Keratinocyte (primary cell): ENCODE measurements around the gene CNN1. TPM values are rescaled to one million over a fixed set of nuclear protein-coding genes. Genes with fewer than 3 reads are reported as not detected.

Experiments used
- DNase-seq: peaks from one replicate; pipeline ENCODE4 v3.0.0-alpha.2; 2011; ENCODE audit warnings: low read depth, missing footprints, low spot score
- FAIRE-seq: peaks from 2 replicates; lab custom pipeline; 2011; peaks lifted over from hg19 to GRCh38; lab: Jason Lieb, UNC
- H2AFZ ChIP-seq: 2 replicates; pipeline ENCODE4 v1.6.0; 2012; ENCODE audit warnings: low read length, control low read depth, inconsistent platforms; ENCODE audit not compliant: control insufficient read depth
- H3K27ac ChIP-seq: 2 replicates; pipeline ENCODE4 v1.5.1; 2011; ENCODE audit warnings: low read length; ENCODE audit not compliant: control insufficient read depth, insufficient read depth
- H3K27me3 ChIP-seq: 3 replicates; pipeline ENCODE4 v1.6.0; 2011; ENCODE audit warnings: low read length; ENCODE audit not compliant: control insufficient read depth, insufficient read depth; ENCODE audit errors: extremely low read depth
- H3K36me3 ChIP-seq, 2 experiments: 2 replicates in 1 of 2; 3 replicates in 1 of 2; pipeline ENCODE4 v1.5.1; 2011; ENCODE audit warnings: low read length in 2 of 2, mild to moderate bottlenecking in 1 of 2; ENCODE audit not compliant: control insufficient read depth in 2 of 2, insufficient read depth in 2 of 2; ENCODE audit errors: extremely low read depth in 1 of 2
- H3K4me1 ChIP-seq: 3 replicates; pipeline ENCODE4 v1.5.1; 2011; ENCODE audit warnings: low read length; ENCODE audit not compliant: control insufficient read depth, insufficient read depth; ENCODE audit errors: extremely low read depth
- H3K4me2 ChIP-seq: 3 replicates; pipeline ENCODE4 v1.6.0; 2011; ENCODE audit warnings: low read depth, low read length; ENCODE audit not compliant: control insufficient read depth, insufficient read depth; ENCODE audit errors: extremely low read depth
- H3K4me3 ChIP-seq, 3 experiments: fragments of 200-600 bp in 1 of 3; sonication (generic) in 1 of 3; 2 replicates in 2 of 3; 3 replicates in 1 of 3; pipeline ENCODE4 v1.5.1; 2011 to 2016; ENCODE audit warnings: low read length in 3 of 3, mild to moderate bottlenecking in 3 of 3, control low read depth in 2 of 3, inconsistent platforms in 1 of 3, low read depth in 1 of 3, mixed read lengths in 1 of 3, mixed run types in 1 of 3, moderate library complexity in 1 of 3; ENCODE audit not compliant: control insufficient read depth in 2 of 3, insufficient read depth in 2 of 3; ENCODE audit errors: extremely low read depth in 1 of 3
- H3K79me2 ChIP-seq: 2 replicates; pipeline ENCODE4 v1.6.0; 2012; ENCODE audit warnings: low read length; ENCODE audit not compliant: control insufficient read depth, insufficient read depth
- H3K9ac ChIP-seq: 3 replicates; pipeline ENCODE4 v1.6.0; 2011; ENCODE audit warnings: low read length; ENCODE audit not compliant: control insufficient read depth, insufficient read depth; ENCODE audit errors: extremely low read depth
- H3K9me1 ChIP-seq: 3 replicates; pipeline ENCODE4 v1.6.0; 2011; ENCODE audit warnings: low read length; ENCODE audit not compliant: control insufficient read depth, insufficient read depth; ENCODE audit errors: extremely low read depth
- H3K9me3 ChIP-seq: 2 replicates; pipeline ENCODE4 v1.5.1; 2012; ENCODE audit warnings: low read depth, low read length; ENCODE audit not compliant: control insufficient read depth
- H4K20me1 ChIP-seq: 3 replicates; pipeline ENCODE4 v1.6.0; 2011; ENCODE audit warnings: low read length; ENCODE audit not compliant: control insufficient read depth, insufficient read depth; ENCODE audit errors: extremely low read depth
- CTCF ChIP-seq, 3 experiments: IDR thresholded peaks in 1 of 3; conservative IDR thresholded peaks in 1 of 3; optimal IDR thresholded peaks in 1 of 3; 2 replicates in 2 of 3; 3 replicates in 1 of 3; pipeline versions ENCODE3 to v1.5.1; 2011; ENCODE audit warnings: low read length in 3 of 3, mild to moderate bottlenecking in 3 of 3, moderate library complexity in 2 of 3, control low read depth in 1 of 3, inconsistent platforms in 1 of 3; ENCODE audit not compliant: insufficient read depth in 2 of 3; ENCODE audit errors: extremely low read depth in 1 of 3
- EZH2 ChIP-seq: IDR thresholded peaks from one replicate; pipeline ENCODE4 v1.6.1; 2012; ENCODE audit warnings: inconsistent platforms, mild to moderate bottlenecking, low read length, moderate library complexity
- dilution Hi-C: fragments of 300-500 bp; cut with MboI; formaldehyde crosslinking; loops from one replicate; pipeline ENCODE4 v1.7.0; 2020; ENCODE audit warnings: low sequenced_read_pairs; ENCODE audit not compliant: extremely low pct_ligation_motif_present
- polyA plus RNA-seq, 5 experiments: library from polyadenylated mRNA; depleted of rRNA in 3 of 5; stranded (reverse) in 3 of 5; stranded (forward) in 1 of 5; unstranded in 1 of 5; fragments of >200 nt; gene quantifications; 1 replicate in 1 of 5; 2 replicates in 3 of 5; 3 replicates in 1 of 5; pipeline versions ENCODE4 v1.2.1 to v1.2.3, GENCODE V29; 2011 to 2012; ENCODE audit warnings: missing spikeins in 2 of 5, low read depth in 1 of 5, low replicate concordance in 1 of 5

Gene CNN1
- polyA plus RNA-seq, 1 donor (not counting 4 experiments of a cell fraction or from before 2014, with no cell fraction given) = not detected

GRCh38 chr19:11495885-11496284 is 42.8 kb upstream of the CNN1 start:
- H3K79me2 ChIP-seq = no peaks in the 10 kb centered on the region
- H4K20me1 ChIP-seq = no peaks in the 10 kb centered on the region
- dilution Hi-C loops = no loop called here
- no peaks in the 10 kb centered on the region for H3K9me3 ChIP-seq
- FAIRE-seq (no peak), DNase-seq (no peak)
- H3K27me3 ChIP-seq = no peaks in the 10 kb centered on the region
- no peak overlapping the region for H3K4me2 ChIP-seq
- H2AFZ ChIP-seq = no peak overlapping the region
- no peak for TF ChIP-seq EZH2
- TF ChIP-seq CTCF (optimal IDR thresholded peaks at IDR 0.05 in 1 of 3, IDR thresholded peaks at IDR 0.05 in 1 of 3, conservative IDR thresholded peaks at IDR 0.05 in 1 of 3; ENCODE audit: extremely low read depth in 1 of 3, insufficient read depth in 2 of 3, low read length in 3 of 3) = no peak
- no peaks in the 10 kb centered on the region for H3K9me1 ChIP-seq
- peaks cover 2 to 5% of the 10 kb centered on the region in 2 experiments for H3K36me3 ChIP-seq
- no peak overlapping the region for H3K27ac ChIP-seq
- peaks cover 5% of the 10 kb centered on the region for H3K4me1 ChIP-seq
- H3K9ac ChIP-seq = no peak overlapping the region
- no peak overlapping the region for H3K4me3 ChIP-seq

- DNase-seq (peak; percentile 44), FAIRE-seq (no peak)
- no peaks in the 10 kb centered on the region for H3K9me1 ChIP-seq
- H3K79me2 ChIP-seq = no peaks in the 10 kb centered on the region
- no peak overlapping the region for H3K9ac ChIP-seq
- no peak overlapping the region for H3K4me3 ChIP-seq
- dilution Hi-C loops = no loop called here
- no peak overlapping the region for H2AFZ ChIP-seq
- H4K20me1 ChIP-seq = no peaks in the 10 kb centered on the region
- H3K27me3 ChIP-seq = no peaks in the 10 kb centered on the region
- H3K4me1 ChIP-seq = peaks cover 5% of the 10 kb centered on the region
- peaks cover 2 to 5% of the 10 kb centered on the region in 2 experiments for H3K36me3 ChIP-seq
- H3K27ac ChIP-seq = no peak overlapping the region
- TF ChIP-seq EZH2 (no peak), CTCF (optimal IDR thresholded peaks at IDR 0.05 in 1 of 3, IDR thresholded peaks at IDR 0.05 in 1 of 3, conservative IDR thresholded peaks at IDR 0.05 in 1 of 3; ENCODE audit: extremely low read depth in 1 of 3, insufficient read depth in 2 of 3, low read length in 3 of 3) (peak; percentile 71 to 82 (median 76))
- no peak overlapping the region for H3K4me2 ChIP-seq
- H3K9me3 ChIP-seq = no peaks in the 10 kb centered on the region
Observed at GRCh38 chr19:11496391-11497163, 42.1 kb upstream of the CNN1 start.
